Karpas-422 (cell line): Measurements from ENCODE around the gene VGLL3. TPM values are rescaled to one million over a fixed set of nuclear protein-coding genes. Genes with fewer than 3 reads are reported as not detected.
A peak's percentile ranks its signal among the peaks of the same experiment; 100 is the strongest.

Source experiments
- DNase-seq: peaks from one replicate; pipeline ENCODE4 v3.0.0-alpha.2; 2015
- H2AFZ ChIP-seq: fragments of 200-600 bp; sonication (generic); 2 replicates; pipeline ENCODE4 v1.6.1; 2014; ENCODE audit warnings: antibody characterized with exemption, low read length, mixed read lengths
- H3K27ac ChIP-seq: fragments of 200-600 bp; sonication (generic); 2 replicates; pipeline ENCODE4 v1.5.1; 2014; ENCODE audit warnings: mild to moderate bottlenecking, low read length, moderate library complexity
- H3K27me3 ChIP-seq: fragments of 200-600 bp; sonication (generic); 2 replicates; pipeline ENCODE4 v1.6.1; 2014; ENCODE audit warnings: low read length, mixed read lengths
- H3K36me3 ChIP-seq: fragments of 200-600 bp; sonication (generic); 2 replicates; pipeline ENCODE4 v1.6.1; 2014; ENCODE audit warnings: low read length, mixed read lengths; ENCODE audit not compliant: insufficient read depth
- H3K4me1 ChIP-seq: fragments of 200-600 bp; sonication (generic); 2 replicates; pipeline ENCODE4 v1.6.1; 2014; ENCODE audit warnings: mild to moderate bottlenecking, low read length, mixed read lengths
- H3K4me2 ChIP-seq: fragments of 200-600 bp; sonication (generic); 2 replicates; pipeline ENCODE4 v1.6.1; 2014; ENCODE audit warnings: low read length, low read depth, mild to moderate bottlenecking; ENCODE audit not compliant: poor library complexity, severe bottlenecking
- H3K4me3 ChIP-seq: fragments of 200-600 bp; sonication (generic); 2 replicates; pipeline ENCODE4 v1.5.1; 2014; ENCODE audit warnings: mild to moderate bottlenecking, antibody characterized with exemption, low read length, mixed read lengths
- H3K79me2 ChIP-seq: fragments of 200-600 bp; sonication (generic); 2 replicates; pipeline ENCODE4 v1.6.1; 2014; ENCODE audit warnings: mild to moderate bottlenecking, low read length, mixed read lengths
- H3K9ac ChIP-seq: fragments of 200-600 bp; sonication (generic); 2 replicates; pipeline ENCODE4 v1.6.0; 2014; ENCODE audit warnings: low read length
- H3K9me2 ChIP-seq: fragments of 200-600 bp; sonication (generic), shearing (Covaris generic); replicated peaks from 2 replicates; pipeline ENCODE4 v1.6.0; 2014; ENCODE audit warnings: mild to moderate bottlenecking, low read length, moderate library complexity; ENCODE audit not compliant: insufficient read depth
- H3K9me3 ChIP-seq: fragments of 300-700, 200-600 bp; sonication (generic); 2 replicates; pipeline ENCODE4 v1.6.1; 2014; ENCODE audit warnings: low read length, mixed read lengths
- H4K20me1 ChIP-seq: fragments of 200-600 bp; sonication (generic); 2 replicates; pipeline ENCODE4 v1.6.1; 2014; ENCODE audit warnings: mild to moderate bottlenecking, antibody characterized with exemption, low read length, low read depth; ENCODE audit not compliant: insufficient read depth
- total RNA-seq: library from RNA; depleted of rRNA; stranded (reverse); fragments of >200 nt; shearing (Covaris generic); gene quantifications from 2 replicates; pipeline ENCODE4 v1.2.3, GENCODE V29; 2014; ENCODE audit warnings: low replicate concordance

VGLL3 gene
- total RNA-seq, 1 experiment from 2014 or later: not detected

DNA sequence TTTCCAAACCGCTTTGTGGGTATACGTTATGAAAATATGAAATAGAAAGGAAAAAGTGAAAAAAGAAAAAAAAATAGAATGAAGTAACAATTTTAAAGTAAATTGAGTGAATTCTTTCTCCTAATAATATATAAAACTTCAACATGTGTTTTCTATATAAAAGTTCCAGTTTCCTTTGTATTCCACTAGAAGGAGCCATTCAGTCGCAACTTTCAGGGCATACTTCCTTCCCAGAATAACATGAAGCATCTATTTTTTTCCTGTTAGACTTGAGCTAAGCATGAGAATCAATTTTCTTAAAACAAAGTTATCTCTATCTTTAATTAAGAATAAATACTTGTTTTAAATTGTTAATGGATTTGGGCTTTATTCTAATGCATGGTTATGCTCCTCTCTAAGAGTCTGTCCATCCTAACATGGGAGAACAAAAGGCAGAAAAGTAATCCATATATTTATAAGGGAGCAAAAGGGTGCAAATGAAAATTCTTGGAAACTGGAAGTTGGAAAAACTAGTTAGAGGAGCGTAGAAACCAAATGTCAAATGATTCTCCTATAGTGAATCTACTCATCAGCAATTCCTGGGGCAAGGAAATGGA lies 16.0 kb upstream of the VGLL3 start:
- no peaks in the 10 kb centered on the region for H4K20me1 ChIP-seq
- H3K36me3 ChIP-seq: no peaks in the 10 kb centered on the region
- H3K79me2 ChIP-seq: no peaks in the 10 kb centered on the region
- DNase-seq: peak; percentile 40
- H2AFZ ChIP-seq: no peak overlapping the region
- H3K4me2 ChIP-seq: no peak overlapping the region
- no peaks in the 10 kb centered on the region; the same call in 1 of the 2 replicates for H3K9me3 ChIP-seq
- no peaks in the 10 kb centered on the region for H3K4me1 ChIP-seq
- no peak overlapping the region for H3K9ac ChIP-seq
- no peaks in the 10 kb centered on the region for H3K27me3 ChIP-seq
- 0 out of 2 replicates have a peak, but pooled peaks cover 5% of the 10 kb centered on the region for H3K9me2 ChIP-seq
- H3K4me3 ChIP-seq: no peak overlapping the region
- no peak overlapping the region for H3K27ac ChIP-seq

DNA sequence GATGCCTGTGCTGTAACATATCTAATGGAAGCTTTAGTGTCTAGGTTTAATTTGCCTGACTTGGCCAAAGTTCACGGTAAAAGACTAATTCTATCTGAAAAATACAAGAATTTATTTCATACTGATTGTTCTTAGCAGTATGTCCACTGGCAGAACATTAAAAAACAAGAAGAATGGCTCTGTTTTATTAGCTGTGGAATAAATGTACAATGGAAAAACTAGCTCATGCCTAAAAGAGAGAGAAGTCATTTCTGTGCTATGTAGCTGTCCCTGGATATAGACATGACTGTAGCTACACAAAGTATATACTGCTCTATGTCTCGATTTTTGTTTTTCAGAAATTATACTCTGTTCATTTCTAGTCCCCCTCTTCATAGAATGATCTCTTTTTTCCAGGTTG lies 13.9 kb upstream of the VGLL3 start:
- no peak overlapping the region for H2AFZ ChIP-seq
- no peaks in the 10 kb centered on the region for H3K79me2 ChIP-seq
- 0 out of 2 replicates have a peak, but pooled peaks cover 5% of the 10 kb centered on the region for H3K9me2 ChIP-seq
- no peak overlapping the region for H3K9ac ChIP-seq
- H3K27me3 ChIP-seq: no peaks in the 10 kb centered on the region
- no peak overlapping the region for H3K27ac ChIP-seq
- H4K20me1 ChIP-seq: no peaks in the 10 kb centered on the region
- DNase-seq: no peak
- H3K36me3 ChIP-seq: no peaks in the 10 kb centered on the region
- no peaks in the 10 kb centered on the region for H3K4me1 ChIP-seq
- H3K4me2 ChIP-seq: no peak overlapping the region
- no peak overlapping the region for H3K4me3 ChIP-seq
- no peaks in the 10 kb centered on the region; the same call in 1 of the 2 replicates for H3K9me3 ChIP-seq

DNA sequence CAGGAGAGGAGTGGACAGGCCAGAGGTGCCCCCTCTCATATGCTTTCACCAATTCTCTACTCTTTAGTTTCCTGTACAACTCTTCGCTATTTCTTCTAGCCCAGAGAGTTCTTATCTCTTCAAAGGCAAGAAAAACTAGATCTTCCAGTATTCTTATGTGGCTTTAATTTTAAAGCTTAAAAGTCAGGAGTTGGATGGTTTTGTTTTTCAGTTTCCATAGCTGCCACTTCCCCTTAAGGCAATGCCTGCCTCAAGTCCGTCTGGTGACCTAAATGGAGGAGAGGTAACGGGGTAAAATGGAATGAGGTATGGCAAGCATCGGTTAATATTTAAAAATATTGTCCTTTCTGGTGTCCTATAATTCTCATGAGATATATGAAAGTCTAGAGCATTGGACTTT lies 11.4 kb upstream of the VGLL3 start:
- Histone ChIP-seq H2AFZ (no peak overlapping the region), H3K36me3 (no peaks in the 10 kb centered on the region), H3K27me3 (no peaks in the 10 kb centered on the region), H3K4me3 (no peak overlapping the region), H3K9me3 (no peaks in the 10 kb centered on the region), H3K9me2 (no peaks in the 10 kb centered on the region), H4K20me1 (no peaks in the 10 kb centered on the region), H3K27ac (no peak overlapping the region), H3K9ac (no peak overlapping the region), H3K4me1 (no peaks in the 10 kb centered on the region), H3K4me2 (no peak overlapping the region), H3K79me2 (no peaks in the 10 kb centered on the region)
- DNase-seq: no peak

DNA sequence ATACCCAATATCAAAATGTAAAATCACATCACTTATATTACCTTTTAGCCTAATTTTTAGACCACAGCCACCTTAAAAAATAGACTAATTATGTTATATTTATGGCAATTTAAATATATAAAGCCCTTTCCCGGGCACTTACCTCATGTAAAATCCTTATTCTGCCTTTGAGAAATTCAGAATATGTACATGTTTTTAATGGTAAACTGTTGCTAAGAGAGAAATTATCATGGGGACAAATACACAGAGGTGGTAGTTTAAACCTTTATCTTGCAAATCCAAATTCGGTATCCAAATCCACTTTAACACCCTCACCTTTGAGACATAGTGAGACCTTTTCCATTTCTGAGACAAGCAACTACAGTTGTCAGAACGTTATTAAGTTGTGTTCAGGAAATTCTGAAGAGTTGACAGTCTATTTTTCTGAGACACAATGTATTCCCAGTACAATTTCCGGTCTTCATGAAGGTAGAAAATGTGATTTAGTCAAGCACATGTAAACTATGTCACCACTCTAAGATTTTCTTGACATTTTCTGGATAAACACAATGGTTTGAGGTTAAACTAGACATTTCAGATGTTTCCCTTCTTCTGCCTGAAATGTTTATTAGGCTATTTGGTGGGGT lies 10.6 kb upstream of the VGLL3 start:
- no peak for DNase-seq
- H3K79me2 ChIP-seq: no peaks in the 10 kb centered on the region
- H3K36me3 ChIP-seq: no peaks in the 10 kb centered on the region
- no peak overlapping the region for H3K4me3 ChIP-seq
- no peaks in the 10 kb centered on the region for H3K9me3 ChIP-seq
- no peak overlapping the region for H3K9ac ChIP-seq
- no peaks in the 10 kb centered on the region for H3K27me3 ChIP-seq
- no peaks in the 10 kb centered on the region for H3K9me2 ChIP-seq
- H2AFZ ChIP-seq: no peak overlapping the region
- no peak overlapping the region for H3K4me2 ChIP-seq
- no peak overlapping the region for H3K27ac ChIP-seq
- H3K4me1 ChIP-seq: no peaks in the 10 kb centered on the region
- no peaks in the 10 kb centered on the region for H4K20me1 ChIP-seq

DNA sequence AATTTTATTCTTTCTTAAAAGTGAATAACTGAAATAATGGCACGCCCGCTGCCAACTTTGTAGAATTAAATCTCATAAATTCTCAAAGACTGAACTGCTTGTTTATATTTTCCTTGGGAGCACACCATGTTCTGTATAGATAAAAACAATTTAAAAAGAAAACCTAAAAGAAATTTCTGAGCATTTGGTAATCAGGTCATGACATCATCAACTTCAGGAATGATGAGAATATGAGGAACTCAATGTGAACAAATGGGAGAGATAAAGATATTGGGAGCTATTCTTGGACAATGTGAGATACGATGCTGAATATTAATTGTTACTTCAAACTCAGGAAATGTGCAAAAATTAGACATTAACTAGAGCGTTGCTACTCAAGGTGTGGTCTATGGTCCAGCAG lies 10.0 kb upstream of the VGLL3 start:
- DNase-seq: no peak
- H3K4me1 ChIP-seq: no peaks in the 10 kb centered on the region

DNA sequence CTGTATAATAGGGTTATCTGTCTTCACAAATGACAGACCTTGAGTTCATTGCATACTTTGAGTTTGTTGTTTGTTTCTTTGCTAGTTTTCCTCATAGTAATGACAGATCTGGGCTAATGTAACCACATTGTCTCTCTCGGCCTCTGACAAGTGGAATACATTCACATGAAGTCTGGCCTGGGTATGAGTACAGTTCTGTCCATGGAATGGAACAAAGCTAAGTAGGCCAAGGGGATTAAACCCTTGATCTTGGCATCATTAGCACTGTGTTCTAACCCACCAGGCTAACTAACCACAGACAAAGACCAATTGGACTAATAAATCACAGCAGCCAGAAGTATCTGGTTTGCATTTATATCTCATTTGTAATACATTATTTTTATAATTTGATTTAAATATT lies 7.6 kb upstream of the VGLL3 start:
- Histone ChIP-seq H3K4me3 (no peak overlapping the region), H3K27me3 (no peaks in the 10 kb centered on the region), H4K20me1 (no peaks in the 10 kb centered on the region), H3K36me3 (no peaks in the 10 kb centered on the region), H3K79me2 (no peaks in the 10 kb centered on the region), H3K27ac (no peak overlapping the region), H3K9me2 (no peaks in the 10 kb centered on the region), H3K9ac (no peak overlapping the region), H3K9me3 (no peaks in the 10 kb centered on the region), H3K4me1 (no peaks in the 10 kb centered on the region), H2AFZ (no peak overlapping the region), H3K4me2 (no peak overlapping the region)
- DNase-seq: no peak

More for the DNA sequence above, 10.0 kb upstream of the VGLL3 start:
- Histone ChIP-seq H3K79me2 (no peaks in the 10 kb centered on the region), H3K27ac (no peak overlapping the region), H3K9ac (no peak overlapping the region), H3K9me3 (no peaks in the 10 kb centered on the region), H3K4me3 (no peak overlapping the region), H2AFZ (no peak overlapping the region), H3K9me2 (no peaks in the 10 kb centered on the region), H4K20me1 (no peaks in the 10 kb centered on the region), H3K36me3 (no peaks in the 10 kb centered on the region), H3K4me2 (no peak overlapping the region), H3K27me3 (no peaks in the 10 kb centered on the region)

DNA sequence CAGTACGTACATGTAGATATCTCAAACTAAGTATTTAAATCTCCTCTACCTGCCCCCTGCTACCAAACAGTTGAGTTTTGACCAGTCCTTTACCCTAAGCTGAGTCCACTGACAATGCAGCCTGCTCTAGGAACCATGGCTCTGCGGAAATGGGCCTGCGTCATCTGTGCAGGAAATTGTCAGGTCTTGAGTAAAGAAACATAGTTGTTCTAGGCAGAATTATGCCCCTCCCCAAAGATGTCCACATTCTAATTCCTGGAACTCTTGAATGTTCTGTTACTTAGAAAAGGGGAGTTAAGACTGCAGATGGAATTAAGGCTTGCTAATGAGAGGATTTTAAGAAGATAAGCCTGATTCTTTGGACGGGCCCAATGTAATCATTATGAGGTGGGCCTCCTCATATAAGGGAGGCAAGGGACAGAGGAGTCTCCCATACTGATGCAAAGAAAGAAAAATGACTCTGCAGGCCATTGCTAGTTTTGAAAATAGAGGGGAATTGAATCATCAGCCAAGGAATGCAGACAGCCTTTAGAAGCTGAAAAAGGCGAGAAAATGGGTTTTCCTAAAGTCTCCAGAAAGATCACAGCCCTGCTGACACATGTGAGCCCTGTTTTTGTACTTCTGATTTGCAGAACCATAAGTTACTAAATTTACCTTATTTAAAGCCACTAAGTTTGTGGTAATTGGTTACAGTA lies 5.5 kb upstream of the VGLL3 start:
- Histone ChIP-seq H2AFZ (no peak overlapping the region), H3K27me3 (no peaks in the 10 kb centered on the region), H3K9me3 (no peaks in the 10 kb centered on the region), H4K20me1 (no peaks in the 10 kb centered on the region), H3K4me2 (no peak overlapping the region), H3K9ac (no peak overlapping the region), H3K4me1 (no peaks in the 10 kb centered on the region), H3K36me3 (no peaks in the 10 kb centered on the region), H3K79me2 (no peaks in the 10 kb centered on the region), H3K9me2 (no peaks in the 10 kb centered on the region), H3K4me3 (no peak overlapping the region), H3K27ac (no peak overlapping the region)
- DNase-seq: no peak

DNA sequence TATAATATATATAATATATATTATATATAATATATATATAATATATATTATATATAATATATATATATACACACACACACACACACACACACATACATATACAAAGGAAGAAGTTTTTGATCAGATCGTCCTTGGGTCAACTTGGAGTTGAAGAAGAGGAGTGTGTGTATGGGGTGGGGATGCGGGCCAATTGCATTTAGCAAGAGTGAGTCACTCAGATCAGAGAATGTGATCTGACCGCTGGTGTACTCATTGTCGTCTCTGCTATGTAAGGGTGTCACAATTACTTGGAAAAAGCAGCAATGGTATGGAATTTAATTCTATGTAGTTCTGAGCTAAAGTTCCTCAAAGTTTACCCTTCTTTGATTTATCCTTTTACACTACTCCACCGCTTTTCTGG lies 4.6 kb upstream of the VGLL3 start:
- Histone ChIP-seq H2AFZ (no peak overlapping the region), H3K4me3 (no peak overlapping the region), H3K27ac (no peak overlapping the region), H3K9ac (no peak overlapping the region), H3K36me3 (no peaks in the 10 kb centered on the region), H3K9me3 (no peaks in the 10 kb centered on the region), H3K27me3 (no peaks in the 10 kb centered on the region), H3K79me2 (no peaks in the 10 kb centered on the region), H3K9me2 (no peaks in the 10 kb centered on the region), H4K20me1 (no peaks in the 10 kb centered on the region), H3K4me1 (no peaks in the 10 kb centered on the region), H3K4me2 (no peak overlapping the region)
- DNase-seq: no peak
